Activated naive CD8-positive, alpha-beta T cell treated with anti-CD3 and anti-CD28 coated beads for 36 hours (primary cell): ENCODE results near the gene CTNNA3. TPM values are rescaled to one million over a fixed set of nuclear protein-coding genes. Genes with fewer than 3 reads are reported as not detected.

Experiments
- DNase-seq: peaks from one replicate; pipeline ENCODE4 v3.0.0; 2021
- H3K27ac Mint-ChIP-seq: one replicate; pipeline ENCODE4 v1.8.0; 2022; ENCODE audit warnings: mild to moderate bottlenecking, moderate library complexity, mixed read lengths
- H3K27me3 Mint-ChIP-seq: one replicate; pipeline ENCODE4 v1.8.0; 2022; ENCODE audit warnings: mild to moderate bottlenecking, mixed read lengths
- H3K36me3 Mint-ChIP-seq: one replicate; pipeline ENCODE4 v1.8.0; 2021; ENCODE audit warnings: mild to moderate bottlenecking, mixed read lengths
- H3K4me1 Mint-ChIP-seq: one replicate; pipeline ENCODE4 v1.8.0; 2021; ENCODE audit warnings: mixed read lengths
- H3K4me3 Mint-ChIP-seq: one replicate; pipeline ENCODE4 v1.8.0; 2022; ENCODE audit warnings: mild to moderate bottlenecking, moderate library complexity, mixed read lengths
- H3K9me3 Mint-ChIP-seq: one replicate; pipeline ENCODE4 v1.8.0; 2022; ENCODE audit warnings: mixed read lengths
- total RNA-seq, 2 experiments: library from RNA; stranded (reverse); gene quantifications; one replicate each; pipeline ENCODE4 v1.2.3, GENCODE V29; 2021

CTNNA3 gene
- total RNA-seq, 2 experiments from 2014 or later = not detected

DNA sequence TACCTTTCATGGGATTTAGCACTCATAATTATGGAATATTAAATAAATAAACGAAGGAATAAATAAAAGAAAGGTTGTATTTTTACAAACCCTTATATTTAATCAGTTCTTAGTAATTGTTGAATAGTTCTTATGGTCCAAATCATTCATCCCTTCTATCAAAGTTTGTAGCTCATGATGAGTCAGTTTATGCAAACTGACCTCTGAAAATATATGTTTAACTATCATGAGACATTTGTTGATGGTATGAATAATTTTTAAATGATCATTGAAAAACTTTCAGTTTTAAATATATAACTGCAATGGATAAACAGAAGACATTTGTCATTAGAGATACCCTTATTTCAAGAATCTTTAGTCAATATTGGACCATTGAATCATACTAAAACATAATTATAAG, 1181.3 kb downstream of the CTNNA3 start:
- Mint-ChIP-seq H3K4me3 (no peak overlapping the region), H3K36me3 (no peaks in the 10 kb centered on the region), H3K27me3 (no peaks in the 10 kb centered on the region), H3K4me1 (no peaks in the 10 kb centered on the region), H3K9me3 (no peaks in the 10 kb centered on the region), H3K27ac (no peak overlapping the region)
- DNase-seq = no peak

GRCh38 chr10:66513504-66513903, 1182.5 kb downstream of the CTNNA3 start:
- no peak overlapping the region for H3K4me3 Mint-ChIP-seq
- no peaks in the 10 kb centered on the region for H3K27me3 Mint-ChIP-seq
- H3K4me1 Mint-ChIP-seq = no peaks in the 10 kb centered on the region
- H3K27ac Mint-ChIP-seq = no peak overlapping the region
- DNase-seq = no peak
- H3K9me3 Mint-ChIP-seq = no peaks in the 10 kb centered on the region
- no peaks in the 10 kb centered on the region for H3K36me3 Mint-ChIP-seq

GRCh38 chr10:66505003-66505657, 1190.9 kb downstream of the CTNNA3 start:
- Mint-ChIP-seq H3K9me3 (no peaks in the 10 kb centered on the region), H3K4me1 (no peaks in the 10 kb centered on the region), H3K27me3 (no peaks in the 10 kb centered on the region), H3K36me3 (no peaks in the 10 kb centered on the region), H3K27ac (no peak overlapping the region), H3K4me3 (no peak overlapping the region)
- no peak for DNase-seq

DNA sequence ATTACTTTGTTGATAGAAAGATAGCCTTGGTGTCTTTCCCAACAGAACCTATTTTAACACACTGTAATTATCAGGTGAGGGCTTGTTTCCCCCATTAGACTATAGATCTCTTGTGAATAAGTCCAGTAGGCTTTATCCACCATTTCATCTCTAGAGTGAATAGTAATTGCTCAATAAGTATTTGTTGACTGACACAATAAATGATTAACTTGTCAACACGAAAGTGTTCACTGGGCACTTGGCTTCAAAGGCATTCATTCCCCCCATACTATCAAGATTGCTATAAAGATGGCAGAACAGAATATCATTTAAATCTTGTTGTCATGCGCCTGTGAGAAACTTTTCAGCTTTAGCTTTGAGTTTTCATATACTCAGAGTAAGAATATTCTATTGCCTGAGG, 1194.6 kb downstream of the CTNNA3 start:
- H3K27ac Mint-ChIP-seq = no peak overlapping the region
- H3K27me3 Mint-ChIP-seq = no peaks in the 10 kb centered on the region
- H3K4me3 Mint-ChIP-seq = no peak overlapping the region
- no peaks in the 10 kb centered on the region for H3K9me3 Mint-ChIP-seq
- H3K36me3 Mint-ChIP-seq = no peaks in the 10 kb centered on the region
- H3K4me1 Mint-ChIP-seq = no peaks in the 10 kb centered on the region
- no peak for DNase-seq

DNA sequence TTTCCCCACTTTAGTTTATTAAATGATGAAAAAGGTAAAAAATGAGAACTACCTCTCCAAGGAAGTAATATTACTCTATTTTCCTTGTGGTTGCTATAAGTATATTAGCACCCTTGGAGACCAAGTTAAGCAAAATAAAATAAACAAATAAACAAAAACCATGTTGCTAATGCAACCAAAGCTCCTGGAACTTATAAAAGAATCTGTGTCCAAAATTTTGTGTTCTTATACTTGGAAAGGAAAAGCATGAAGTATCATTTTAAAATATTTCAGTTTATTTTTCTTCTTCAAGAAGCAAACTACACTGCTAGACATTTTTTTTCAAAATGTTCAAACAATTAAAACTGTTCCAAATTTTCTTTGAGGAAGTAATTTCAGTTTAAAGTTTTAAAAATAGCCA, 1212.0 kb downstream of the CTNNA3 start:
- no peaks in the 10 kb centered on the region for H3K36me3 Mint-ChIP-seq
- DNase-seq = no peak
- no peaks in the 10 kb centered on the region for H3K27me3 Mint-ChIP-seq
- H3K4me3 Mint-ChIP-seq = no peak overlapping the region
- peaks cover 1% of the 10 kb centered on the region for H3K9me3 Mint-ChIP-seq
- H3K27ac Mint-ChIP-seq = no peak overlapping the region
- no peaks in the 10 kb centered on the region for H3K4me1 Mint-ChIP-seq

DNA sequence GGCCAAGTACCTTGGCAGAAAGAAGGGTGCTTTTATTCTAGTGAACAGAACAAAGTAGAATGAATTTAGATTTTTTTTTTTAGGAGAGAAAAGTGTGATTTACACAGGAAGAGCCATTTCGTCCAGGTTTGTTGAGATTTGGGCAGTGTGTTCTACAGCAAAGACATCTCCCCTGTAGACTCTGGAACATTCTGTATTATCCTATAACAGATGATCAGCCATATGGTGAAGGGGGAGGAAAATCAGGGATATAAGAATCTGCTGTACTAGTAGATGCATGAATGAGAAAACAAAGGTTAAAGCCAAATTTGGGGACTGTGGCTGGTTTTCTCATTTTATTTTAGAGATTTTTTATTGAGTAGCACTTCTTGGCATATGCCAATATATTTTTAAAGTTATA, 1223.8 kb downstream of the CTNNA3 start:
- Mint-ChIP-seq H3K4me3 (no peak overlapping the region), H3K36me3 (no peaks in the 10 kb centered on the region), H3K27me3 (no peaks in the 10 kb centered on the region), H3K27ac (no peak overlapping the region), H3K4me1 (no peaks in the 10 kb centered on the region), H3K9me3 (peaks cover 15% of the 10 kb centered on the region)
- DNase-seq = no peak

DNA sequence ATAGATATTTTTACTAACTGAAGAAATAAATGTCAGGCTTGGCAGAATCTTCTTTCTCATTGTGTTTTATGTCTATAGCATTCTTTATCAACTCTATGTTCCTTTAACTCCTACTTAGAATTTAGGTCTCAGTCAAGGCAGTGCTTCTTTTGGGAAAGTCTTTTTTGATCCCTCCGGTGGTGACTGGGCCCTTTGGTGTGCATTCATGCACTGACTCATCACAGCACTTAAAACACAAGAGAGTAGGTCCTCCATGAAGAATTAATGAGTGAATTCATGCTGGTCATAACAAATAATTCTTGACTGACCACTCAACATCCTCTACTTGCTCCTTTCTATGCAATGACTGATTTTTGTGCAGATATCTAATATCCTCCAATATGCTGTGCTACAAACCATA, 1229.0 kb downstream of the CTNNA3 start:
- no peak for DNase-seq
- Mint-ChIP-seq H3K4me3 (no peak overlapping the region), H3K4me1 (no peaks in the 10 kb centered on the region), H3K36me3 (no peaks in the 10 kb centered on the region), H3K27ac (no peak overlapping the region), H3K9me3 (peaks cover 5% of the 10 kb centered on the region), H3K27me3 (no peaks in the 10 kb centered on the region)

DNA sequence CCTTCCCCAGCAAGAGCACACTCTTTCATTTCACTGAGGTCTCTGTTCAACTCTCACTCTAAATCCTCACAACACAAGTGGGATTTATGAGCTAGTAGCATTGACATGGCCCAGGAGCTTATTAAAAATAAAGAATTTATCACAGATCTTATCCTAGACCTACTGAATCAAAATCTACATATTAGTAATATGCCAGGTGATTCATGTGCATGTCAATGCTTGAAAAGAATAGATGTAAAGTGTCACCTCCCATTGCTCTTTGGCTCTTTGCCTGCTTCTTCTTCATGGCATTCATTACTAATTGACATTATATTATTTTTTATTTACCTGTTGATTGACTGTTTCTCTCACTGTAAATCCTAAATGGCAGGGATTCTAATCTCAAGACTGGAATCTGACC, 1229.4 kb downstream of the CTNNA3 start:
- Mint-ChIP-seq H3K4me3 (no peak overlapping the region), H3K27ac (no peak overlapping the region), H3K4me1 (no peaks in the 10 kb centered on the region), H3K9me3 (peaks cover 4% of the 10 kb centered on the region), H3K36me3 (no peaks in the 10 kb centered on the region), H3K27me3 (no peaks in the 10 kb centered on the region)
- DNase-seq = no peak

GRCh38 chr10:66463611-66464010, 1232.4 kb downstream of the CTNNA3 start:
- H3K27ac Mint-ChIP-seq = no peak overlapping the region
- no peaks in the 10 kb centered on the region for H3K36me3 Mint-ChIP-seq
- H3K4me1 Mint-ChIP-seq = no peaks in the 10 kb centered on the region
- H3K27me3 Mint-ChIP-seq = no peaks in the 10 kb centered on the region
- H3K9me3 Mint-ChIP-seq = peaks cover 4% of the 10 kb centered on the region
- H3K4me3 Mint-ChIP-seq = no peak overlapping the region
- DNase-seq = no peak

DNA sequence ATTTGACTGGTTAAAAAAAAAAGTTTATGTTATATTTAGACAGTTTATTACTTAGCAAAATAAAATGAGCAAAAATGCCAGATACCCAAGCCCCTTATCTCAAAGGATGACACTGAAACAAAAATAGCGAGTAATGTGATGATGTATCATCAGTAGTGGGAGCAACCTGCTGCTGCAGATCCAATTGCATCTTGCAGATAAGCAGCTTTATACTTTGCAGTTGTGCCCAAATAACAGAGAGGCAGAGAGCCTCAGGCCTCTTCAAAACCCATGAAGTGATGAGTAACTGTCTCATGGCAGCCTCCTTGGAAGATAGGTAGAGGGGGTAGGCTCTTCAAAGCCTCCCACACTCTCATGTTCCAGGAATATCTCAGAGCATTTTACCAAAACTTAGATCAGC, 1238.4 kb downstream of the CTNNA3 start:
- no peak for DNase-seq
- Mint-ChIP-seq H3K36me3 (no peaks in the 10 kb centered on the region), H3K27me3 (no peaks in the 10 kb centered on the region), H3K4me1 (no peaks in the 10 kb centered on the region), H3K27ac (no peak overlapping the region), H3K9me3 (peaks cover 2% of the 10 kb centered on the region), H3K4me3 (no peak overlapping the region)

DNA sequence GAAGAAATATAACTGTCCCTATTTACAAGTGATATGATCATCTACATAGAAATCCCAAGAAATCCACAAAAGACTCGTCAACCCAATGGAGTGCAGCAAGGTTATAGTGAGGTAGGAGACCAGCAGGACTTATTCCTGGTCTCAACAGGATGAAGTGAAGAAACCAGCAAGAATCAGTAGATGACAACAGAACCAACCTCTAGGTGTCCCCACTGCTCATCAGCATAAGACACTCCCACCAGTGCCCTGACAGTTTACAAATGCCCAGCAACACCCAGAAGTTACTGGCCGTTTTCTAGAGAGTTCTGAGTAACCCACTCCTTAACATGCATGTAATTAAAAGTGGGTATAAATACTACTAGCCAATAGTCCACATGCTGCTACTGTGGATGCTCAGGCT, 1240.7 kb downstream of the CTNNA3 start:
- Mint-ChIP-seq H3K4me3 (no peak overlapping the region), H3K27me3 (no peaks in the 10 kb centered on the region), H3K36me3 (no peaks in the 10 kb centered on the region), H3K27ac (no peak overlapping the region), H3K4me1 (no peaks in the 10 kb centered on the region), H3K9me3 (peaks cover 4% of the 10 kb centered on the region)
- no peak for DNase-seq

GRCh38 chr10:66440568-66440967, 1255.4 kb downstream of the CTNNA3 start:
- H3K27me3 Mint-ChIP-seq = no peaks in the 10 kb centered on the region
- no peak overlapping the region for H3K27ac Mint-ChIP-seq
- H3K9me3 Mint-ChIP-seq = peaks cover 14% of the 10 kb centered on the region
- DNase-seq = no peak
- H3K4me3 Mint-ChIP-seq = no peak overlapping the region
- no peaks in the 10 kb centered on the region for H3K4me1 Mint-ChIP-seq
- no peaks in the 10 kb centered on the region for H3K36me3 Mint-ChIP-seq

GRCh38 chr10:66414943-66415342, 1281.1 kb downstream of the CTNNA3 start:
- H3K27ac Mint-ChIP-seq = no peak overlapping the region
- DNase-seq = no peak
- H3K4me3 Mint-ChIP-seq = no peak overlapping the region
- peaks cover 12% of the 10 kb centered on the region for H3K9me3 Mint-ChIP-seq
- no peaks in the 10 kb centered on the region for H3K36me3 Mint-ChIP-seq
- H3K4me1 Mint-ChIP-seq = no peaks in the 10 kb centered on the region
- H3K27me3 Mint-ChIP-seq = no peaks in the 10 kb centered on the region

GRCh38 chr10:66405566-66405965, 1290.4 kb downstream of the CTNNA3 start:
- H3K4me3 Mint-ChIP-seq = no peak overlapping the region
- no peaks in the 10 kb centered on the region for H3K4me1 Mint-ChIP-seq
- peaks cover 3% of the 10 kb centered on the region for H3K9me3 Mint-ChIP-seq
- no peak for DNase-seq
- H3K27me3 Mint-ChIP-seq = no peaks in the 10 kb centered on the region
- H3K36me3 Mint-ChIP-seq = no peaks in the 10 kb centered on the region
- no peak overlapping the region for H3K27ac Mint-ChIP-seq

DNA sequence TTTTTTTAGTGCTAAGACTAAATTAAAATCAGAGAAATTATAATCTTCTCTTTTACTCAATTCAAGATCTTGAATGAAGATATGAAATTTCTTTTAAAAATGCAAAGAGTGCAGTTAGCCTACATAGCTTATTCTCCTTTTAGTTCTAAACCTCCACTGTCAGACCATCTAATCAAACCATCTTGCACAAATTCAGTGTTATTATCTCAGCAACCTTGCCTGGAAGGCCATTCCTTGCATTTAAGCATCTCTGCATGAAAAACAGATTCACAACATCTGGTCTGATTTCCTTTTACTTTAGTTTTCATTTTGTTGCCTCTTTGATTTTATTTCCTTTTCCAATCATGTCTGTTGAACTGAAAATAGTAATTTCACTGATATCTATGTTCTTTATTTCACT, 1297.3 kb downstream of the CTNNA3 start:
- peaks cover 2% of the 10 kb centered on the region for H3K9me3 Mint-ChIP-seq
- H3K4me3 Mint-ChIP-seq = no peak overlapping the region
- no peaks in the 10 kb centered on the region for H3K4me1 Mint-ChIP-seq
- H3K36me3 Mint-ChIP-seq = no peaks in the 10 kb centered on the region
- no peaks in the 10 kb centered on the region for H3K27me3 Mint-ChIP-seq
- H3K27ac Mint-ChIP-seq = no peak overlapping the region
- no peak for DNase-seq

DNA sequence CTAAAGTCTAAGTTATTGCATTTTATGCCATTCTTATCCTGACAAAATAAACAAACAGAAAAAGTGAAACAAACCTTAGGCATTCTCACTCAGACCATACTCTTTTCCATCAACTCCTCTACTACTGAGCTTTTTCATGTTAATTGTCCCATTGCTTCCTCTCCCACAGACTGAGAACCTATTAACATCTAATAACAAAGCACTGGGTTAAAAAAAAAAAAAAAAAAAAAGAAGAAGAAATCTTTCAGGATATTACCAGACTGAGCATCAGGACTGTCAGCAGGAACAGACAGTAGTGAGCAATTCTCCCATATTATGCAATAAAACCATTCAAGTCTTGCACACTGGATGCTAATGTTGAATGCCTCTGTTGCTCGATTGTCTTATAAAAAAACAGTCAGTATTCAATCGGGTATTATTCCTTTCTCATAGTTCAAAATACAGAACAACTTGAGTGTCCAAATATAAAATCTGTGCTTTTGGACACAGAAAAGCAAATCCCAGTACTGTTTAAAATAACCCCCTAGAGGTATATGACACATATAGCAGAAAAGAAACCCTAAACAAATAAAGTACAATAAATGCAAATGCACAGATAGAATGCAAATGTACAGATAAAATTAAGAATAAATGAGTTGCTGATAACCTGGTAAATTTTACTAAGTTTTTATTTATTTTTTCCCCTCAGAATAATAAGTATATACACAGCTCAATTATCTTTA, 1301.5 kb downstream of the CTNNA3 start:
- no peaks in the 10 kb centered on the region for H3K36me3 Mint-ChIP-seq
- no peaks in the 10 kb centered on the region for H3K27me3 Mint-ChIP-seq
- no peak for DNase-seq
- H3K9me3 Mint-ChIP-seq = peaks cover 2% of the 10 kb centered on the region
- no peak overlapping the region for H3K27ac Mint-ChIP-seq
- no peak overlapping the region for H3K4me3 Mint-ChIP-seq
- H3K4me1 Mint-ChIP-seq = no peaks in the 10 kb centered on the region
